ENCODE measurements around the gene ARHGEF18.
A peak's percentile ranks its signal among the peaks of the same experiment; 100 is the strongest.

Gene ARHGEF18

GRCh38 chr19:7394731-7395359 lies 46.1 kb downstream of the ARHGEF18 start:
- no peaks in the 10 kb centered on the region for H3K27me3 ChIP-seq (ENCODE audit: insufficient read depth, poor library complexity, severe bottlenecking)
- TF ChIP-seq GABPA (IDR thresholded peaks at IDR 0.05; ENCODE audit: low read depth) = peak; percentile 59; the same call in 1 of the 2 replicates
- TF ChIP-seq, protein P1, sequence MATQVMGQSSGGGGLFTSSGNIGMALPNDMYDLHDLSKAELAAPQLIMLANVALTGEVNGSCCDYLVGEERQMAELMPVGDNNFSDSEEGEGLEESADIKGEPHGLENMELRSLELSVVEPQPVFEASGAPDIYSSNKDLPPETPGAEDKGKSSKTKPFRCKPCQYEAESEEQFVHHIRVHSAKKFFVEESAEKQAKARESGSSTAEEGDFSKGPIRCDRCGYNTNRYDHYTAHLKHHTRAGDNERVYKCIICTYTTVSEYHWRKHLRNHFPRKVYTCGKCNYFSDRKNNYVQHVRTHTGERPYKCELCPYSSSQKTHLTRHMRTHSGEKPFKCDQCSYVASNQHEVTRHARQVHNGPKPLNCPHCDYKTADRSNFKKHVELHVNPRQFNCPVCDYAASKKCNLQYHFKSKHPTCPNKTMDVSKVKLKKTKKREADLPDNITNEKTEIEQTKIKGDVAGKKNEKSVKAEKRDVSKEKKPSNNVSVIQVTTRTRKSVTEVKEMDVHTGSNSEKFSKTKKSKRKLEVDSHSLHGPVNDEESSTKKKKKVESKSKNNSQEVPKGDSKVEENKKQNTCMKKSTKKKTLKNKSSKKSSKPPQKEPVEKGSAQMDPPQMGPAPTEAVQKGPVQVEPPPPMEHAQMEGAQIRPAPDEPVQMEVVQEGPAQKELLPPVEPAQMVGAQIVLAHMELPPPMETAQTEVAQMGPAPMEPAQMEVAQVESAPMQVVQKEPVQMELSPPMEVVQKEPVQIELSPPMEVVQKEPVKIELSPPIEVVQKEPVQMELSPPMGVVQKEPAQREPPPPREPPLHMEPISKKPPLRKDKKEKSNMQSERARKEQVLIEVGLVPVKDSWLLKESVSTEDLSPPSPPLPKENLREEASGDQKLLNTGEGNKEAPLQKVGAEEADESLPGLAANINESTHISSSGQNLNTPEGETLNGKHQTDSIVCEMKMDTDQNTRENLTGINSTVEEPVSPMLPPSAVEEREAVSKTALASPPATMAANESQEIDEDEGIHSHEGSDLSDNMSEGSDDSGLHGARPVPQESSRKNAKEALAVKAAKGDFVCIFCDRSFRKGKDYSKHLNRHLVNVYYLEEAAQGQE (IDR thresholded peaks at IDR 0.05; ENCODE audit: insufficient replicate concordance, low read depth) = peak; percentile 14
- TF ChIP-seq SPI1 (IDR thresholded peaks at IDR 0.05; ENCODE audit: borderline replicate concordance, low read depth) = no peak
- TF ChIP-seq POLR2AphosphoS5 (IDR thresholded peaks at IDR 0.05; ENCODE audit: low read depth) = peak; percentile 84
- TF ChIP-seq, protein P2, sequence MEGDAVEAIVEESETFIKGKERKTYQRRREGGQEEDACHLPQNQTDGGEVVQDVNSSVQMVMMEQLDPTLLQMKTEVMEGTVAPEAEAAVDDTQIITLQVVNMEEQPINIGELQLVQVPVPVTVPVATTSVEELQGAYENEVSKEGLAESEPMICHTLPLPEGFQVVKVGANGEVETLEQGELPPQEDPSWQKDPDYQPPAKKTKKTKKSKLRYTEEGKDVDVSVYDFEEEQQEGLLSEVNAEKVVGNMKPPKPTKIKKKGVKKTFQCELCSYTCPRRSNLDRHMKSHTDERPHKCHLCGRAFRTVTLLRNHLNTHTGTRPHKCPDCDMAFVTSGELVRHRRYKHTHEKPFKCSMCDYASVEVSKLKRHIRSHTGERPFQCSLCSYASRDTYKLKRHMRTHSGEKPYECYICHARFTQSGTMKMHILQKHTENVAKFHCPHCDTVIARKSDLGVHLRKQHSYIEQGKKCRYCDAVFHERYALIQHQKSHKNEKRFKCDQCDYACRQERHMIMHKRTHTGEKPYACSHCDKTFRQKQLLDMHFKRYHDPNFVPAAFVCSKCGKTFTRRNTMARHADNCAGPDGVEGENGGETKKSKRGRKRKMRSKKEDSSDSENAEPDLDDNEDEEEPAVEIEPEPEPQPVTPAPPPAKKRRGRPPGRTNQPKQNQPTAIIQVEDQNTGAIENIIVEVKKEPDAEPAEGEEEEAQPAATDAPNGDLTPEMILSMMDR (IDR thresholded peaks at IDR 0.05; ENCODE audit: insufficient read depth, low read length) = no peak
- peak; percentile 68 to 80 for DNase-seq (ENCODE audit: low read depth in 1 of 2, low spot score in 1 of 2)
- peak overlapping the region; percentile 55 for H3K27ac ChIP-seq (replicated peaks)
- H3K4me3 ChIP-seq (replicated peaks; ENCODE audit: insufficient read depth, low read length) = peak overlapping the region; percentile 92

DNA sequence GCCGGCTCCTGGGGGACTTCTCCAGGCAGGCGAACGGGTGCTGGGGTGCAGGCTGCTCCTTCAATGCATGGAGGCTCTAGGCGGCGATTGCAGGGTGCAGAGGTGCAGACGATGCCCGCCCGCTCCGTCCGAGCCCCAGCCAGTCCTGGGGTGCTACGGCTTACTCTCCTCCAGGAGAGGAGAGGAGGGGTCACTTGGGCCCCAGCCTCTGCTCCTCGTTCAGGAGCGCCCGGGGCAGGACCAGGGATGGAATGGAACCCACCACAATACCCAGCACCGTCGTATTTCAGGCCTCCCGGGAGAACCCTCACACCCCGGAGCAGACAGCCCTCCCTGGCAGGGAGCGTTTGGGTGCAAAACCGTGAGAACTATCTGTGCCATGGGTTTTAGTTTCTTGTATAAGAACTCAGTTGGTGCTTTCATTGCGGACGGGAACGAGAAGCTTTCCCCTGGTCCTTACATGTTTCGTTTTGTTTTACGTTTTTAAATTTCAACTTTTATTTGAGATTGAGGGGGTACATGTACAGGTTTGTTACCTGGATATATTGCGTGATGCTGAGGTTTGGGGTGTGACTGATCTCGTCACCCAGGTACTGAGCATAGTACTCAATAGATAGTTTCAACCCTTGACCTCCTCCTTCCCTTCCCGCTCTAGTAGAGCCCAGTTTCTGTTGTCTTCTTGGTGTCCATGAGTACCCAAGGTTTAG lies 46.8 kb downstream of the ARHGEF18 start:
- Histone ChIP-seq H3K27me3 (ENCODE audit: insufficient read depth, poor library complexity, severe bottlenecking) (no peaks in the 10 kb centered on the region), H3K4me3 (replicated peaks; ENCODE audit: insufficient read depth, low read length) (peak overlapping the region; percentile 92), H3K27ac (replicated peaks) (peak overlapping the region; percentile 55)
- DNase-seq (ENCODE audit: low read depth in 1 of 2, low spot score in 1 of 2) = no peak
- TF ChIP-seq, protein P2 (IDR thresholded peaks at IDR 0.05; ENCODE audit: insufficient read depth, low read length) = no peak
- TF ChIP-seq POLR2AphosphoS5 (IDR thresholded peaks at IDR 0.05; ENCODE audit: low read depth) (no peak), GABPA (IDR thresholded peaks at IDR 0.05; ENCODE audit: low read depth) (no peak), SPI1 (IDR thresholded peaks at IDR 0.05; ENCODE audit: borderline replicate concordance, low read depth) (no peak)
- TF ChIP-seq, protein P1 (IDR thresholded peaks at IDR 0.05; ENCODE audit: insufficient replicate concordance, low read depth) = no peak

GRCh38 chr19:7397687-7398086 lies 49.0 kb downstream of the ARHGEF18 start:
- Histone ChIP-seq H3K27me3 (ENCODE audit: insufficient read depth, poor library complexity, severe bottlenecking) (no peaks in the 10 kb centered on the region), H3K4me3 (replicated peaks; ENCODE audit: insufficient read depth, low read length) (no peak overlapping the region), H3K27ac (replicated peaks) (no peak overlapping the region)
- no peak for TF ChIP-seq SPI1 (IDR thresholded peaks at IDR 0.05; ENCODE audit: borderline replicate concordance, low read depth)
- TF ChIP-seq, protein P2 (IDR thresholded peaks at IDR 0.05; ENCODE audit: insufficient read depth, low read length) = no peak
- no peak for TF ChIP-seq GABPA (IDR thresholded peaks at IDR 0.05; ENCODE audit: low read depth)
- TF ChIP-seq, protein P1 (IDR thresholded peaks at IDR 0.05; ENCODE audit: insufficient replicate concordance, low read depth) = no peak
- TF ChIP-seq POLR2AphosphoS5 (IDR thresholded peaks at IDR 0.05; ENCODE audit: low read depth) = no peak
- no peak for DNase-seq (ENCODE audit: low read depth in 1 of 2, low spot score in 1 of 2)
